AG04450 (cell line): ENCODE measurements around the gene TMEM174. TPM values are rescaled to one million over a fixed set of nuclear protein-coding genes. Genes with fewer than 3 reads are reported as not detected.

Source experiments
- CTCF ChIA-PET: fragments of 300-600, 350-600 bp; formaldehyde crosslinking; extraction: SDS; loops from one replicate; lab custom pipeline; 2022; ENCODE audit warnings: antibody characterized with exemption, inconsistent platforms; lab: Charles Lee
- POLR2A ChIA-PET: fragments of 350-600 bp; formaldehyde crosslinking; extraction: SDS; loops from one replicate; lab custom pipeline; 2021; ENCODE audit warnings: antibody characterized with exemption, inconsistent platforms; lab: Yijun Ruan, JAX
- DNase-seq: peaks from one replicate; pipeline ENCODE4 v3.0.0-alpha.2; 2011; ENCODE audit warnings: low read depth, low spot score
- H3K27ac ChIP-seq: one replicate; pipeline ENCODE4 v1.5.1; 2012; ENCODE audit warnings: low read depth, low read length, control low read depth
- H3K27me3 ChIP-seq: one replicate; pipeline ENCODE4 v1.6.0; 2012; ENCODE audit warnings: low read length; ENCODE audit not compliant: control insufficient read depth, insufficient read depth
- H3K4me3 ChIP-seq: 2 replicates; pipeline ENCODE4 v1.5.1; 2011; ENCODE audit warnings: mild to moderate bottlenecking, low read depth, low read length, control low read depth
- H3K9me3 ChIP-seq: 2 replicates; pipeline ENCODE4 v1.5.1; 2012; ENCODE audit warnings: low read length; ENCODE audit not compliant: control insufficient read depth, insufficient read depth
- polyA plus RNA-seq: library from polyadenylated mRNA; depleted of rRNA; stranded (reverse); fragments of >200 nt; gene quantifications from 2 replicates; pipeline ENCODE4 v1.2.3, GENCODE V29; 2011
- TF ChIP-seq, protein P1 (sequence below): IDR thresholded peaks from 2 replicates; pipeline ENCODE4 v1.5.1; 2011; ENCODE audit warnings: low read depth, low read length, control low read depth, inconsistent platforms

Gene TMEM174
- polyA plus RNA-seq, 1 experiment: not detected

GRCh38 chr5:73157414-73158303, 15.3 kb upstream of the TMEM174 start:
- TF ChIP-seq, protein P1, sequence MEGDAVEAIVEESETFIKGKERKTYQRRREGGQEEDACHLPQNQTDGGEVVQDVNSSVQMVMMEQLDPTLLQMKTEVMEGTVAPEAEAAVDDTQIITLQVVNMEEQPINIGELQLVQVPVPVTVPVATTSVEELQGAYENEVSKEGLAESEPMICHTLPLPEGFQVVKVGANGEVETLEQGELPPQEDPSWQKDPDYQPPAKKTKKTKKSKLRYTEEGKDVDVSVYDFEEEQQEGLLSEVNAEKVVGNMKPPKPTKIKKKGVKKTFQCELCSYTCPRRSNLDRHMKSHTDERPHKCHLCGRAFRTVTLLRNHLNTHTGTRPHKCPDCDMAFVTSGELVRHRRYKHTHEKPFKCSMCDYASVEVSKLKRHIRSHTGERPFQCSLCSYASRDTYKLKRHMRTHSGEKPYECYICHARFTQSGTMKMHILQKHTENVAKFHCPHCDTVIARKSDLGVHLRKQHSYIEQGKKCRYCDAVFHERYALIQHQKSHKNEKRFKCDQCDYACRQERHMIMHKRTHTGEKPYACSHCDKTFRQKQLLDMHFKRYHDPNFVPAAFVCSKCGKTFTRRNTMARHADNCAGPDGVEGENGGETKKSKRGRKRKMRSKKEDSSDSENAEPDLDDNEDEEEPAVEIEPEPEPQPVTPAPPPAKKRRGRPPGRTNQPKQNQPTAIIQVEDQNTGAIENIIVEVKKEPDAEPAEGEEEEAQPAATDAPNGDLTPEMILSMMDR: no peak
- Histone ChIP-seq H3K9me3 (peaks cover 3% of the 10 kb centered on the region; the same call in 1 of the 2 replicates), H3K27ac (no peak overlapping the region), H3K27me3 (peaks cover 13% of the 10 kb centered on the region), H3K4me3 (no peak overlapping the region)
- ChIA-PET CTCF (no interaction called here), POLR2A (no interaction called here)
- no peak for DNase-seq

DNA sequence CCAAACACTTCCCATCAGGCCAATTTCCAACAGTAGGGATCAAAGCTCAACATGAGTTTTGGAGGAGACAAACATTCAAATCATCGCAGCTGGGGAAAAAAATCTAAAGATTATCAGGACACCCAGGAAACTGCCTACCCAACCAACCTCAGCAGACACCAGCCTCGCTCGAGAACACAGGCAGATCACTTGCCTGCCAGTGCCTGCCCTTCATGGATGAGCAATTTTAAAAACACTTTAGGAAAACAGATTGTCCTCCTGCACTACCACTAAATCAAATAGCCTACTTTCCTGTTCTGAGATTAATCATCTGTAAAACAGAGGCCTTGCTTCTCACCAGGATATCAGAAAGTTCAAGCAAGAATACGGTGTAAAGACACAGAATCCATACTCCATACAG, 14.7 kb upstream of the TMEM174 start:
- Histone ChIP-seq H3K27me3 (peaks cover 13% of the 10 kb centered on the region), H3K4me3 (no peak overlapping the region), H3K27ac (no peak overlapping the region), H3K9me3 (peaks cover 3% of the 10 kb centered on the region; the same call in 1 of the 2 replicates)
- TF ChIP-seq, protein P1: no peak
- no peak for DNase-seq
- CTCF ChIA-PET: no interaction called here
- POLR2A ChIA-PET: no interaction called here

- ChIA-PET CTCF (interaction anchor here (0.9 to 1.1 kb wide), 2 partner anchors 11 to 378 kb away, joined by 3 read pairs; no protein-coding TSS in a partner anchor), POLR2A (no interaction called here)
- Histone ChIP-seq H3K27me3 (peaks cover 13% of the 10 kb centered on the region), H3K27ac (no peak overlapping the region), H3K9me3 (peaks cover 3% of the 10 kb centered on the region; the same call in 1 of the 2 replicates), H3K4me3 (no peak overlapping the region)
- TF ChIP-seq, protein P1: no peak
- DNase-seq: no peak
Measured at GRCh38 chr5:73160239-73160671, 12.7 kb upstream of the TMEM174 start.

DNA sequence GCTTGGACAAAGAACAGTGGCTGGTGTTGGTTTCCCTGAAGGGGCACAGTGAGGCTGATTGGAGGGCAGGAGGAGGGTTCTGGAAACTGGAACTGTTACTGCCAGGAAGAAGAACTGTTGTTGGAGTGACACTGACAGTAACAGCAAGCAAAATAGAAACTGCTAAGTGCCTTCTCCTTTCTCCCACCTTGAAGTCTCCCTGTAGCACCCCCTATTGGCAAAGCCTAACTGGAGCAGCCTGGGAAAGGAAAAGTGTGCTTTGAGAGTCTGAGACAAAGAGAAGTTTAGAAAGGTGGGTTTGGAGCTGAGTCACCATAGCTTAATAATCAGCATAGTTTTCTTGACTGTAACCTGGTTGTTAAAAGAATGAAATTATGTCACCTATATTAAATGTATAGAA, 2.5 kb upstream of the TMEM174 start:
- ChIA-PET POLR2A (no interaction called here), CTCF (interaction anchor here (1.2 to 1.5 kb wide), 2 partner anchors 10 to 45 kb away, joined by 3 to 5 read pairs; no protein-coding TSS in a partner anchor)
- Histone ChIP-seq H3K4me3 (no peak overlapping the region), H3K27ac (no peak overlapping the region), H3K27me3 (peaks cover 17% of the 10 kb centered on the region), H3K9me3 (no peaks in the 10 kb centered on the region; the same call in 1 of the 2 replicates)
- no peak for DNase-seq
- TF ChIP-seq, protein P1: peak; percentile 46

DNA sequence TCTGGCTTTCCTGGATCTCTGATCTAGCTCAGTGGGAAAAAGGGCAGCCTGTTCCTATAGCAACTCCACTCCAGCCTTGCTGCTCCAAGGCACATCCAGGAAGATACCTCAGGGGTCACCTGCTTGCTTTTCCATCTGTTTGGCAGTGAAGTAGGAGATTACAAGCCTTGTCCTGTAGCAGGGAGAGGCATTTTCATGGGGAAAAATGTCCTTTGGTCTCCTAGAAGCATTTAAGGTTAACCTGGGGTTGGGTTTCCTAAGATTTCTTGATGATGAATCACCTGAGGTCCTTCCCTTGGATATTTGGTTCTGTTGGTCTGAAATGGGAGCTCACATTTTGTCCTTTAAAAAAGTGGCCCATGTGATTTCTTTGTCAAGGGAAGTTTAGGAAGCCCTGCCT, 1.5 kb upstream of the TMEM174 start:
- Histone ChIP-seq H3K9me3 (no peaks in the 10 kb centered on the region; the same call in 1 of the 2 replicates), H3K27me3 (peaks cover 13% of the 10 kb centered on the region), H3K27ac (no peak overlapping the region), H3K4me3 (no peak overlapping the region)
- ChIA-PET POLR2A (no interaction called here), CTCF (interaction anchor here (0.8 to 1.5 kb wide), 5 partner anchors 11 to 278 kb away, joined by 3 to 6 read pairs (median 3); no protein-coding TSS in a partner anchor)
- TF ChIP-seq, protein P1: no peak
- DNase-seq: no peak
